ENCODE data around the gene BLM. TPM values are rescaled to one million over a fixed set of nuclear protein-coding genes. Genes with fewer than 3 reads are reported as not detected.
"Not testable (repeated sequence)": the region's sequence is repeated elsewhere in the genome, so short reads cannot be mapped to it uniquely, and the experiment has no call there.

Gene BLM
- total and polyA plus RNA-seq, 2 donors (not counting 1 experiment from before 2014, with no cell fraction given) = 1.5 to 1.7 TPM

DNA sequence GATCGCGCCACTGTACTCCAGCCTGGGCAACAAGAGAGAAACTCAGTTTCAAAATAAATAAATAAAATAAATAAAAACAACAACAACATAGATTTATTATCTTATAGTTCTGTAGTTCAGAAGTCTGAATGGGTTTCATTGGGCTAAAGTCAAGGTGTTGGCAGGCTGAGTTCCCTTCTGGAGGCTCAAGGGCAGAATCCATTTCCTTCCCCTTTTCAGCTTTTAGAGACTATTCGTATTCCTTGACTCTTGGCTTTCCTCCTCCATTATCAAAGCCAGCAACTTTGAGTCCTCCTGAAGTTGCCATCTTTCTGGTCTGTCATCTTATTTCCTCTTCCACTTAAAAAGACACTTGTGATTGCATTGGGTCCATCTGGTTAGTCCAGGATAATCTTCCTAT, 12.1 kb downstream of the BLM start:
- H3K36me3 ChIP-seq (ENCODE audit: control insufficient read depth, insufficient read depth, low read length) = no peaks in the 10 kb centered on the region
- no peaks in the 10 kb centered on the region for H3K27me3 ChIP-seq (ENCODE audit: control insufficient read depth, insufficient read depth, low read length)
- TF ChIP-seq EZH2 (IDR thresholded peaks at IDR 0.05; ENCODE audit: low read length, missing control alignments) = no peak
- TF ChIP-seq, protein P1, sequence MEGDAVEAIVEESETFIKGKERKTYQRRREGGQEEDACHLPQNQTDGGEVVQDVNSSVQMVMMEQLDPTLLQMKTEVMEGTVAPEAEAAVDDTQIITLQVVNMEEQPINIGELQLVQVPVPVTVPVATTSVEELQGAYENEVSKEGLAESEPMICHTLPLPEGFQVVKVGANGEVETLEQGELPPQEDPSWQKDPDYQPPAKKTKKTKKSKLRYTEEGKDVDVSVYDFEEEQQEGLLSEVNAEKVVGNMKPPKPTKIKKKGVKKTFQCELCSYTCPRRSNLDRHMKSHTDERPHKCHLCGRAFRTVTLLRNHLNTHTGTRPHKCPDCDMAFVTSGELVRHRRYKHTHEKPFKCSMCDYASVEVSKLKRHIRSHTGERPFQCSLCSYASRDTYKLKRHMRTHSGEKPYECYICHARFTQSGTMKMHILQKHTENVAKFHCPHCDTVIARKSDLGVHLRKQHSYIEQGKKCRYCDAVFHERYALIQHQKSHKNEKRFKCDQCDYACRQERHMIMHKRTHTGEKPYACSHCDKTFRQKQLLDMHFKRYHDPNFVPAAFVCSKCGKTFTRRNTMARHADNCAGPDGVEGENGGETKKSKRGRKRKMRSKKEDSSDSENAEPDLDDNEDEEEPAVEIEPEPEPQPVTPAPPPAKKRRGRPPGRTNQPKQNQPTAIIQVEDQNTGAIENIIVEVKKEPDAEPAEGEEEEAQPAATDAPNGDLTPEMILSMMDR (conservative IDR thresholded peaks at IDR 0.05 in 1 of 2, IDR thresholded peaks at IDR 0.05 in 1 of 2; ENCODE audit: low read depth in 1 of 2, low read length in 2 of 2) = no peak
- DNase-seq (ENCODE audit: low read depth in 2 of 2) = no peak
- no peaks in the 10 kb centered on the region for H3K79me2 ChIP-seq (ENCODE audit: control insufficient read depth, insufficient read depth, low read length)
- H3K9ac ChIP-seq (ENCODE audit: insufficient read depth, low read length) = no peak overlapping the region
- H3K4me2 ChIP-seq (ENCODE audit: extremely low read depth, insufficient read depth, low read length) = no peak overlapping the region
- no peak overlapping the region for H3K27ac ChIP-seq (ENCODE audit: insufficient read depth, low read length)
- H3K4me1 ChIP-seq (ENCODE audit: control insufficient read depth, extremely low read depth, insufficient read depth, low read length) = no peaks in the 10 kb centered on the region
- H3K9me3 ChIP-seq (ENCODE audit: control insufficient read depth, insufficient read depth, low read depth, low read length) = no peaks in the 10 kb centered on the region
- no peak overlapping the region for H2AFZ ChIP-seq (ENCODE audit: low read length)
- H4K20me1 ChIP-seq (ENCODE audit: control insufficient read depth, extremely low read depth, insufficient read depth, low read length) = no peaks in the 10 kb centered on the region
- H3K4me3 ChIP-seq (replicated peaks in 1 of 4; ENCODE audit: control extremely low read depth in 1 of 4, insufficient read depth in 1 of 4, low read depth in 3 of 4, low read length in 4 of 4) = no peak overlapping the region

DNA sequence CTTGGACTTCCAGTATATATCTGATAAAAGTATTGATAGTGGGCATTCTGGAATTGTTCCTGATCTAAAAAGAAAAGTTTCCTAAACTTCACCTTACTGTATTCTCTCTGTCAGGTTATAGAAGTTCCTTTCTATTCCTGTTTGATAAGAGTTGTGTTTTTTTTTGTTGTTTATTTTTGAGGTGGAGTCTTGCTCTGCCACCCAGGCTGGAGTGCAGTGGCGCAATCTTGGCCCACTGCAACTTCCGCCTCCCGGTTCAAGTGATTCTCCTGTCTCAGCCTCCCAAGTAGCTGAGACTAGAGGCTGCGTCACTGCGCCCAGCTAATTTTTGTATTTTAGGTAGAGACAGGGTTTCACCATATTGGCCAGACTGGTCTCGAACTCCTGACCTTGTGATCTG, 13.1 kb downstream of the BLM start:
- H2AFZ ChIP-seq (ENCODE audit: low read length) = no peak overlapping the region
- TF ChIP-seq EZH2 (IDR thresholded peaks at IDR 0.05; ENCODE audit: low read length, missing control alignments) = no peak
- TF ChIP-seq, protein P1 (conservative IDR thresholded peaks at IDR 0.05 in 1 of 2, IDR thresholded peaks at IDR 0.05 in 1 of 2; ENCODE audit: low read depth in 1 of 2, low read length in 2 of 2) = no peak
- H4K20me1 ChIP-seq (ENCODE audit: control insufficient read depth, extremely low read depth, insufficient read depth, low read length) = no peaks in the 10 kb centered on the region
- no peak overlapping the region for H3K4me2 ChIP-seq (ENCODE audit: extremely low read depth, insufficient read depth, low read length)
- DNase-seq (ENCODE audit: low read depth in 2 of 2) = no peak
- no peaks in the 10 kb centered on the region for H3K79me2 ChIP-seq (ENCODE audit: control insufficient read depth, insufficient read depth, low read length)
- H3K9me3 ChIP-seq (ENCODE audit: control insufficient read depth, insufficient read depth, low read depth, low read length) = no peaks in the 10 kb centered on the region
- no peaks in the 10 kb centered on the region for H3K4me1 ChIP-seq (ENCODE audit: control insufficient read depth, extremely low read depth, insufficient read depth, low read length)
- H3K4me3 ChIP-seq (replicated peaks in 1 of 4; ENCODE audit: control extremely low read depth in 1 of 4, insufficient read depth in 1 of 4, low read depth in 3 of 4, low read length in 4 of 4) = no peak overlapping the region
- no peak overlapping the region for H3K9ac ChIP-seq (ENCODE audit: insufficient read depth, low read length)
- H3K27me3 ChIP-seq (ENCODE audit: control insufficient read depth, insufficient read depth, low read length) = no peaks in the 10 kb centered on the region
- no peaks in the 10 kb centered on the region for H3K36me3 ChIP-seq (ENCODE audit: control insufficient read depth, insufficient read depth, low read length)
- no peak overlapping the region for H3K27ac ChIP-seq (ENCODE audit: insufficient read depth, low read length)

DNA sequence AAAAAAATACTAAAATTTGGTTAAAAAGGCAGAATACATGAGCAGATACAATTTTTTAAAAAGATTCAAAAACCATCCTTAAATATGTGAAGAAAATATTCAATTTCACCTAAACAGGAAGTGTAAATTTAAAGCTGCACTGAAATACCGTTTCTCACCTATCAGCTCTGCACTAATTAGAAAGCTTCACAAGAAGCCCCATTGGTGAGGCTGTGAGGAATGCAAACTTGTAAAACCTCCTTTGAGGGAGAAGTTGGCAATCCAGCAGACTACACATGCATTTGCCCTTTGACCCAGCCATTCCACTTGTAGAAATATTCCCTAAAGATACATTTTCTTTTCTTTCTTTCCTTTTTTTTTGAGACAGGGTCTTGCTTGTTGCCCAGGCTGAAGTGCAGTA, 18.8 kb downstream of the BLM start:
- Histone ChIP-seq H3K4me2 (ENCODE audit: extremely low read depth, insufficient read depth, low read length) (no peak overlapping the region), H3K4me3 (replicated peaks in 1 of 4; ENCODE audit: control extremely low read depth in 1 of 4, insufficient read depth in 1 of 4, low read depth in 3 of 4, low read length in 4 of 4) (no peak overlapping the region), H3K79me2 (ENCODE audit: control insufficient read depth, insufficient read depth, low read length) (no peaks in the 10 kb centered on the region), H2AFZ (ENCODE audit: low read length) (no peak overlapping the region), H3K4me1 (ENCODE audit: control insufficient read depth, extremely low read depth, insufficient read depth, low read length) (no peaks in the 10 kb centered on the region), H4K20me1 (ENCODE audit: control insufficient read depth, extremely low read depth, insufficient read depth, low read length) (no peaks in the 10 kb centered on the region), H3K27me3 (ENCODE audit: control insufficient read depth, insufficient read depth, low read length) (no peaks in the 10 kb centered on the region), H3K36me3 (ENCODE audit: control insufficient read depth, insufficient read depth, low read length) (no peaks in the 10 kb centered on the region), H3K9me3 (ENCODE audit: control insufficient read depth, insufficient read depth, low read depth, low read length) (no peaks in the 10 kb centered on the region), H3K27ac (ENCODE audit: insufficient read depth, low read length) (no peak overlapping the region), H3K9ac (ENCODE audit: insufficient read depth, low read length) (no peak overlapping the region)
- TF ChIP-seq, protein P1 (conservative IDR thresholded peaks at IDR 0.05 in 1 of 2, IDR thresholded peaks at IDR 0.05 in 1 of 2; ENCODE audit: low read depth in 1 of 2, low read length in 2 of 2) = no peak
- TF ChIP-seq EZH2 (IDR thresholded peaks at IDR 0.05; ENCODE audit: low read length, missing control alignments) = no peak
- DNase-seq (ENCODE audit: low read depth in 2 of 2) = no peak

DNA sequence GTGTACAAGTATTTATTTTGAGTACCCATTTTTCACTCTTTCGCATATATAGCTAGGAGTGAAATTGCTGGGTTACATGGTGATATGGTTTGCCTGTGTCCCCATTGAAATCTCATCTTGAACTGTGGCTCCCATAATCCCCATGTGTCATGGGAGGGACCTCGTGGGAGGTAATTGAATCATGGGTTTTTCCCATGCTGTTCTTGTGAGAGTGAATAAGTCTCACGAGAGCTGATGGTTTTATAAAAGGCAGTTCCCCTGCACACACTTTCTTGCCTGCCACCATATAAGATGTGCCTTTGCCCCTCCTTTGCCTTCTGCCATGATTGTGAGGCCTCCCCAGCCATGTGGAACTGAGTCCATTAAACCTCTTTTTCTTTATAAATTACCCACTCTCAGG, 23.4 kb downstream of the BLM start:
- not testable (repeated sequence) for H3K4me2 ChIP-seq (ENCODE audit: extremely low read depth, insufficient read depth, low read length); H2AFZ ChIP-seq (ENCODE audit: low read length)

More for the DNA sequence above, 23.4 kb downstream of the BLM start:
- not testable (repeated sequence) for H3K4me3 ChIP-seq (replicated peaks in 1 of 4; ENCODE audit: control extremely low read depth in 1 of 4, insufficient read depth in 1 of 4, low read depth in 3 of 4, low read length in 4 of 4); H3K9me3 ChIP-seq (ENCODE audit: control insufficient read depth, insufficient read depth, low read depth, low read length); H3K36me3 ChIP-seq (ENCODE audit: control insufficient read depth, insufficient read depth, low read length); DNase-seq (ENCODE audit: low read depth in 2 of 2); H3K4me1 ChIP-seq (ENCODE audit: control insufficient read depth, extremely low read depth, insufficient read depth, low read length); H3K9ac ChIP-seq (ENCODE audit: insufficient read depth, low read length); H4K20me1 ChIP-seq (ENCODE audit: control insufficient read depth, extremely low read depth, insufficient read depth, low read length); H3K27ac ChIP-seq (ENCODE audit: insufficient read depth, low read length); H3K79me2 ChIP-seq (ENCODE audit: control insufficient read depth, insufficient read depth, low read length); H3K27me3 ChIP-seq (ENCODE audit: control insufficient read depth, insufficient read depth, low read length)
